ENCODE data around the gene MROH2A.
"Not testable (repeated sequence)": the region's sequence is repeated elsewhere in the genome, so short reads cannot be mapped to it uniquely, and the experiment has no call there.

The MROH2A gene

DNA sequence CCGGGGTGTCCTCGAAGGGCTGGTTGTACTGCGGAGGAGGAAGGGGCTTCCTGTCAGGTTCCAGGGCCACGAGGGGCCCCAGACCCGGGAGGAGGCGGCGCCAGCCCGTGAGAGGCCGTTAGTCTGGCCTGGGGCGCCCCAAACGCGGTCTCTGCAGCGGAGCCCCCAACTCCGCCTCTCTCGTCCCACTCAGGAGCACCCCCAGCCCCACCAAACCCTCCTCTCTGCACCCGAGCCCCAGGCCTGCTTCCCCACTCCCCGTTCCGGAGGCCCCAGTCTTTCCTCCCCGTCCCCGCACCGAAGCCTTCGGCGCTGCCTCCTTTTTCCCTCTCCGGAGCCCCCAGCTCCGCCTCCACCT lies 75.7 kb downstream of the MROH2A start:
- no peak for DNase-seq (ENCODE audit: extremely low read depth in 1 of 2, low read depth in 1 of 2)

DNA sequence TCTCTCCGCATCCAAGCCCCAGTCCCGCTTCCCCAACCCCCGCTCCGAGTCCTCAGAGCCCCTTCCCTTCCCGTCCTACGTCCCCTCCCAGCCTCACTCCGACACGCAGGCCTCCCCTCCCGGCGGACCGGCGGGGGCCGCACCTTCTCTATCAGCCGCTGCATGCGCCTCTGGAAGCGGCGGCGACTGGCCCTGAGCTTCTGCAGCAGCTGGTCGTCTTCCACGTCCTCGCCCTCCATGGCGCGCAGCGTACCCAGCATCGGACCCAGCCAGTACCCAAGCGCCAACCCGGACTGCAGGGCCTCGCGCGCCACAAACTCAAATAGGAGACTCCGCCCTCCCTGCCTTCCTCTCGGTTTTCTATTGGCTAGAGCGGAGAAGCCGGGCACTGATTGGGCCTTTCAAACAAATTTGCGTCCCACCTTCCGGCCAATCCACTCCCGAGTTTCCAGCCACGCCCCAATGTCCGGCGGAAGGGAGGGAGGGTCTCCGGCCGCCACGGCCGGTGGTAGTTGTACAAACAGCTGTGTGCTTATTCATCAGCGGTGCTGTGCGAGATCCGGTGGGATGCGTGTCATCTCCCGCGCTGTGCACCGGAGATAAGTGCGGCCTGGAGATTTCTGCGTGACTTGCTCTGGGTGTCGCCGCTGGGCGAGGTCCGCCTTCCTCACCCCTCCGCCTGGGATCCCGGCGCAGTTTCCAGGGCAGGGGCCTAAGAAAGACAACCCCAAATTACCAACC lies 76.3 kb downstream of the MROH2A start, which contains the start of gene HJURP:
HJURP (minus strand) TSS at position 295 of the 741 bp plus-strand sequence; CDS start at position 260, 35 bp downstream.
- DNase-seq (ENCODE audit: extremely low read depth in 1 of 2, low read depth in 1 of 2): peak; percentile 58 to 75

DNA sequence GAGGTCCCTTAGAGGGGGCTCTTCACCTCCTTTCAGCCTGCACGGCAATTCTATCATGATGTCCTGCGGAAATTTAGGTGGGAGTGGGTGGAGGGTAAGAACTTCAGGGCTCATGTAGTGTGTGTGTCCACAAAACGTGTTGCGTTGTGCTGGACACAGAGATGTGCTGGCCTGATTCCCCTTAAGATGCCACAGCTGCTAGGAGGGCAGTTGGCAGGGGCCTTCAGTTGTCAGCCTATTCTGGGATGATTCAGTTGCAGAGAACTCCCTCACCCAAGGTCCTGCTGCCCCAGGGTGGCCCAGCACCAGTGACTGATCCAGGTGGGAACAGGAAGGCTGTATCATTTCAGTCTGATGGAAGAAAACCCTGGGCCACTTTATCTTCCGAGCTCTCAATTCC lies 77.2 kb downstream of the MROH2A start:
- DNase-seq (ENCODE audit: extremely low read depth in 1 of 2, low read depth in 1 of 2): no peak

DNA sequence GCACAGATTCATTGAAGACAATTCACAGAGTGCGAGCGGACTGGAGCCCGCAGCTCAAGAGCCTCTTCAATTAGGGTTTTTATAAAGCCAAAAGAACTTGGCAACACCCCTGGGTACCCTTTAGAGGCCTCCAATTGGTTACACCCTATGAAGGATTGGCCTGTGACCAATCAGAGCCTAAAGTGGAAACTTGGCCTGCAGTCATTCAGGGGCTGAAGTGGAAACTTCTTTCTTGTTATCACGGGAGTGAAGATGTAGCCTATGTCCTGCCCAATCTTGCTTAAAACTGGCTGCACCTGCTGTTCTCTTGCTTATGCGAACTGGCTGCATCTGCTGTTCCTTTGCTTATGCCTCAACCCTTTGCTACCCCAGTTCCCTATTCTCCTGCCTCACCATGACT lies 78.1 kb downstream of the MROH2A start:
- no peak for DNase-seq (ENCODE audit: extremely low read depth in 1 of 2, low read depth in 1 of 2)

DNA sequence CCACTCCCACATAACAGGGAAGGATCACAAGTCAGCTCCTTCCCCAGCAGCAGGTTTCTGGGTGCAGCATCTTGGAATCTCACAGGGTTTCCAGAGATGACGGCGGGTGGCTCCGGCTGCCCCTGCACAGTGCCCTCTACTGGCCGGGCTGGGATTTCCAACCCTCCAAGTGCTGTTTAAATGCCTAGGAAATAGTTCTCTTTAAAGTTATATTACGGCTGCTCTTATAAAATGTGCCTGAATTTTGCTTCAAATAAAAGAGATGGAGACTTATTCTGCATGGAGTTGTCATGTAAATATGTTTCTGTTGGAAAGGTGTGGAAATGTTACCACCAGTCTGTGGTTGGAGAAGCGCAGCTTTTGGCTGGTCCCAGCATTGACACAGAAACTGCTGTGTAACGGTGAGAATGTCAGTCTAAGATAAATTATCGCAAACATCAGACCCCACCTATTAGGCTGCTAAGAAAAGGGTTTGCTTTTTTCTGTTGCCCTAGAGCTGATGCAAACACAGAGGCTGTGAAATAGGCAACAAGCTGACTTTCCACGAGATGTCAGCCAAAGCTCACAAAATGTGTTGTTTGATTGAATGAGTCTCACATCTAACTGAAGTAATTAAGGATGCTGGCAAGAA lies 79.5 kb downstream of the MROH2A start:
- peak in 1 of 2 donors; percentile 38 for DNase-seq (ENCODE audit: extremely low read depth in 1 of 2, low read depth in 1 of 2)

DNA sequence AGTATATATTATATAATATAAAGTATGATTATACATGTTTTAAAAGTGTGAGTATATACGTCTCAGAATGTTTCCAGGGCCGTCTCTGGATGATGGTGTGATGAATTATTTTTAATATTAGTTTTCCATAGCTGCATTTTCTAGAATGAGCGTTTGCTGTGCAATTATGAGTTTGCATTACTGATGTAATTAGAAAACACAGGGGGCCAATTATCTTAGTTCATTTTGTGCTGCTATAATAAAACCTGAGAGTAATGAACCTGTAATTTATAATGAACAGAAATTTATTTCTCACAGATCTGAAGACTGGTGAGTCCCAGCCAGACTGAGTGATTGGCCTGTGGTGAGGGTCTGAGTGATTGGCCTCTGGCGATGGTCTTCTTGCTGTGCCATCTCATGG lies 80.2 kb downstream of the MROH2A start:
- no peak for DNase-seq (ENCODE audit: extremely low read depth in 1 of 2, low read depth in 1 of 2)

DNA sequence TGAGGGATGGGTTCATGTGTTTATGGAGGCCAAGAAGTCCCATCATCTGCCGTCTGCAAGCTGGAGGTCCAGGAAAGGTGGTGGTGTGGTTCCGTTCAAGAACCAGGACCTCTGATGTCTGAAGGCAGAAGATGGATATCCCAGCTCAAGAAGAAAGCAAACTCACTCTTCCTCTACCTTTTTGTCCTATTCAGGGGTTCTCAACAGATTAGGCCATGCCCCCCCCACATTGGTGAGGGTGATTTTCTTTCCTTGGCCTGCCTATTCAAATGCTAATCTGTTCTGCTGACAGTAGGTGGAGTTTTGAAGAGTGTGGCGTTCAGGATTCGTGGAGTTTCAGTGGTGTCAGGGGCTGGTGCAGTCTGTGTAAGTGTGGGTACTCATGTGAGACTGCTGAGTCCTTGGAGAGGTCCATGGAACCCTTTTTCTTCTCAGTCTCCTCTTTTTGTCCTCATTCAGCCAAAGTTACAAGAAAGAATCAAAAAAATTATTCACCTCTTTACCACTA lies 84.2 kb downstream of the MROH2A start:
- DNase-seq (ENCODE audit: extremely low read depth in 1 of 2, low read depth in 1 of 2): no peak

DNA sequence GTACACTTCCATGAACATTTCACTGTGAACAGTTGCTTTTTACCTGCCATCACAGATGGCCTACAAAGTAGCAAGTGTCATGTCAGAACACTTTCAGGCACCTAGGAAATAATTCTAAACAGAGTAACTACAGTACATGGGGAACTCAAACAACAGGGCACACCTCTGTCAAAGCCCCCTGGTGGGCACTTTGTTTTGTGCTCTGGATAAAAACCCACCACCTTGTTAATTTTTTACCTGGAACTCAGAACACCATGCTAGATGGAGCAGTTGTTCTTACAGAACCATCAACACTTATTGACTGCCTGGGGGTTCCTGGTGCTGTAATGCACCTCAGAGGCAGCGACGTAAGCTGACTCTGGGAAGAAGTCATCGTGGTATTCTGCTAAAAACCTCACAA lies 87.7 kb downstream of the MROH2A start:
- DNase-seq (ENCODE audit: extremely low read depth in 1 of 2, low read depth in 1 of 2): no peak

DNA sequence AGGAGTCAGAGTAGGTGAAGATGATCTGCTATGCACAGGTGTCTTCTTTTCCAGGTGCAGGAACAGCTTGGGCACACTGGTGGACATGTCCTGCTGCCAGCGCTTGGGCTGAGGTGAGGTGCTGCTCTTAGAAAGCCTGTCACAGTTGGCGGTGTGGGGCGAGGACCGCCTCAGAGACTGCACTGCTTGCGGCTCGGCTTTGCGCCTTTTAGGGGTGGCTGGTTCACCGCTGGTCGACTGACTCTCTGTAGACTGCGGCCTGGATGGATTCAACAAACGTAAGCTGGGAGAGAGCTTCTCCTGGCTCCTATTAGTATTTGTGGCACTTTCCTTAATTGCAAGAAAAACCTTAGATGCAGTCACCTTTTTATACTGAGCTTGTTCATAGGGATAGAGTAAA lies 88.3 kb downstream of the MROH2A start:
- DNase-seq (ENCODE audit: extremely low read depth in 1 of 2, low read depth in 1 of 2): no peak

DNA sequence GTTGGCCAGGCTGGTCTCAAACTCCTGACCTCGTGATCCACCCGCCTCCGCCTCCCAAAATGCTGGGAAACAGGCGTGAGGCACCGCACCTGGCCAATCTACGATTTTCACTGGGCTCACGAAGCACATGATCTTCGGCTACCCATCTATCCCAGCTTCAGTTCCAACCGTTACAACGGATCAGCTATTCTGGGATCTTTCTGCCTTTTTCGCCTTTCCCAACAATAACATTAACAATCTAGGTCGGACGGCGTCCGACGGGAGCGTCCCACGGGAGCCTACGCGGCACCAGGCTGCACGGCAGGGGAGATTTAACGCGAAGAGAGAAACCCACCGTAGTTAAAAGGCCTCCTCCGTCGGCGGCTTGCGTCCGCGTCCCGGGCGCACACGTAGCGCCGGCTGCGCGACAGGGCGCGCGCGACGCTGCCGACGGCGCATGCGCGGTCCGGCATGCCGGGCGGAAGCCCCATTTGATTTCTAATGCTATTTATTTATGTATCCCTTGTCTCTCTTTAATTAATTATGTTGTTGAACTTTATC lies 89.9 kb downstream of the MROH2A start, which contains the start of gene MSL3B:
MSL3B (minus strand) TSS at position 394 of the 540 bp plus-strand sequence.
- DNase-seq (ENCODE audit: extremely low read depth in 1 of 2, low read depth in 1 of 2): peak in 1 of 2 donors; percentile 35

DNA sequence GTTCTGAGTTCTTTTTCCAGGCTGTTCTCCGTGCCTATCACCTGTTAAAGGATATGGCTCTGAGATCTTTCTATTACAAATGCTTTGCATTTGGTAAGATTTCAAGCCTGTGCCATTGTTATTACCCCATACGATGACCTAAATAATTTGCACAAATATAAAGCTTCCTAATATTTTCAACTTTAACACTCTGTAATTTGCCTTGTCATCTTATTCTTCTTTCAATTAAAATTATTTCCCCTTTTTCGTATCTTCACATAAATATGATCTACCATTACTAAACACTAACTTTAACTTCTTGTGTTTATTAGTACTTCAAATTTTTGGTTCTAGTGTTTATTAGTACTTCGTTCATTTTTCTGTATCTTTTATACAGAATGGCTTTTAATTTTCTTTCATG lies 93.3 kb downstream of the MROH2A start:
- DNase-seq (ENCODE audit: extremely low read depth in 1 of 2, low read depth in 1 of 2): no peak

DNA sequence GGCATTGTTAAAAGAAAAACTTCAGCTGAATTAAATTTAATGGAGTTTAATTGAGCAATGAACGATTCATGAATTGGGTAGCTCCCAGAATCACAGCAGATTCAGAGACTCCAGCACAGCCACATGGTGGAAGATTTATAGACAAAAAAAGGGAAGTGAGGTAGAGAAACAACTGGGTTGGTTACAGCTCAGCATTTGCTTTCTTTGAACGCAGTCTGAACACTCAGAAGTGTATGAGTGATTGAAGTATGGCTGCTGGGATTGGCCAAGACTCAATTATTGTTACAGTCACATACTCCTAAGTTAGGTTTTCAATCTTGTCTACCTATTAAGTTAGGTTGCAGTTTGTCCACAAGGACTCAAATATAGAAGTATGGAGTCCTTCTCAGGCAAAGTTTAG lies 94.0 kb downstream of the MROH2A start:
- DNase-seq (ENCODE audit: extremely low read depth in 1 of 2, low read depth in 1 of 2): not testable (repeated sequence)

DNA sequence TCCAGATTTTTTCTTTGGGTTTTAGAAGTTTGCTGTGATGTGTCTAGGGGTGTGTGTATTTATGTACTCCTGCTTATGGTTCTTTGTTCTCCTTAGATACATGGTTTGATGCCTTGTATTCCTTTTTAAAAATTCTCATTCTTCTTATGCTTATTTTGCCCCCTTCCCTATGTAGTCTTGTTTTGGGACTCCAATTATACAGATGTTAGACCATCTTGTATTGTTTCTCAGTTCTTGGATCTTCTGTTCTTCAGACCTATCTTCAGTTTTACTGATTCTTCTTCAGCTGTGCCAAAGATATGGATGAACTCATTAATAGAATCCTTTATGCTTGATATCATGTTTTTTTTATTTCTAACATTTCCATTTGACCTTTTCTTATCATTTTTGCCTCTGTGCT lies 104.2 kb downstream of the MROH2A start:
- no peak for DNase-seq (ENCODE audit: extremely low read depth in 1 of 2, low read depth in 1 of 2)

Data from activated CD8-positive, alpha-beta memory T cell treated with anti-CD3 and anti-CD28 coated beads for 1 hour (primary cell).